SW 1271 (cell line): ENCODE results near the gene GPR157.

Experiments
- DNase-seq, 2 experiments: peaks; one replicate each; lab custom pipeline; 2025; lab: John Stamatoyannopoulos, UW

GPR157 gene

DNA sequence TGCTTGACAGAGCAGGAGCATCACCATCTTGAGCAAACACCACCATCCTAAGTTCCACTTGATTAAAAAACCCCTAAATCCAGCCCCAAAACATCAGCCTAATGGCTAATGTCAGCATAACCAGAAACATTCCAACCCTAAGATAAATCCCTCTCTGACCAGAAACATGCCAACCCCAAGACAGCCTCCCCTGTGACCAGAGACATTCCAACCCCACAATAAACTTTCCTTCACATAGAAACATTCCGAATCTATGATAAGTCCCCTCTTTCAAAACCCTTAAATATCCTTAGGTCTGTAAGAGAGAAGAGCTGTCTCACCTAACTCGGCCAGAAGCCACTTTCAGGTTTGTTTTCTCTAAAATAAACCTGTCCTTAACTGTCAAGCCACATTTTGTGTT, 42.1 kb downstream of the GPR157 start:
- no peak for DNase-seq

DNA sequence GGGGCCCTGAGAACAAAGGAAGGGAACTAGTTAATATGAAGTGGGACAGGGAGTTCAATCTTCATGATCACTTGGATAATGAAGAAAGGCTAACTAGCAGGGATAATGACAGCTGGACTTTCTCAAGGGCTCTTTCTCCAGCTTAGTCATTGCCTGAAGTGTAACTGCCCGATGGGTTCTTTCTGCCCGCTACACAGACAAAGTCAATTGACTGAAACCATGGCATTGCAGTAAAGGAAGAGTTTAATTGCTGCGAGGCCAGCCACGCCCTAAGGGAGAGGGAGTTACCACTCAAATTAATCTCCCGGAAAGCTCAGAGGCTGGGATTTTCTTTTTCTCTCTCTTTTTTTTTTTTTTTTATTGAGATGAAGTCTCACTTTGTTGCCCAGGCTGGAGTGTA, 42.9 kb downstream of the GPR157 start:
- DNase-seq, result no peak

GRCh38 chr1:9085306-9085940, 43.5 kb downstream of the GPR157 start:
- no peak for DNase-seq

- DNase-seq, result no peak
These were observed 44.0 kb downstream of the GPR157 start for GRCh38 chr1:9084906-9085305.

DNA sequence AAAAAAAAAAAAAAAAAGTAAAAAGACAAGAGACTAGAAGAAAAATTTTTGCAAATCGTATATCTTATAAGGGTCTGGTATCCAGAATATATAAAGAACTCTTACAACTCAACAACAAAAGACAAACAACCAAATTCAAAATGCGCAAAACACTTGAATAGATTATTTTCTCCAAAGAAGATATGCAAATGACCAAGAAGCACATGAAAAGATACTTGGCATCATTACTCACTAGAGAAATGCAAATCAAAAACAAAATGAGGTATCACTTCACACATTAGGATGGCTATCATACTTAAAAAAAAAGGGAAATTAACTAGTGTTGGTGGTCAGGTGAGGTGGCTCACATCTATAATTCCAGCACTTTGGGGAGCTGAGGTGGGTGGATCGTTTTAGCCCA, 47.4 kb downstream of the GPR157 start:
- no peak for DNase-seq

DNA sequence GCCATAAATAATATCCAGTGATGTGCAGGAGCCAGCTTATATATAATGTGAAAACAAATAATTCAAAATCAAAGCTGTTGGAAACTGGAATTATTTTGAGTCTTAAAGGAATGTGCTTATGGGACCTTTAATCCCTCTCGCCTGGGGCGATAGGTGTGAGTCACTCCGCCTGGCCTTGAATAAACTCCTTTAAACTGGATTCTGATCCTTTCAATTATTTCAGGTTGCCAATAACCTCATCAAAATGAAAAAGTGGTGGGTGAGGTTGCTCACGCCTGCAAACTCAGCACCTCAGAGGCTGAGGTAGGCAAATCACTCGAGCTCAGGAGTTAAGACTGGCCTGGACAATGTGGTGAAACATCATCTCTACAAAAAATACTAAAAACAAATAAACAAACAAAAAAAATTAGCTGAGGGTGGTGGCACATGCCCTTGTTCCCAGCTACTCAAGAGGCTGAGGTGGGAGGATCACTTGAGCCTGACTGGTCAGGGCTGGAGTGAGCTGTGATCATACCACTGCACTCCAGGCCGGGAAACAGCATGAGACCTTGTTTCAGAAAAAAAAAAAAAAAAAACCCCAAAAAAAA, 48.1 kb downstream of the GPR157 start:
- no peak for DNase-seq

DNA sequence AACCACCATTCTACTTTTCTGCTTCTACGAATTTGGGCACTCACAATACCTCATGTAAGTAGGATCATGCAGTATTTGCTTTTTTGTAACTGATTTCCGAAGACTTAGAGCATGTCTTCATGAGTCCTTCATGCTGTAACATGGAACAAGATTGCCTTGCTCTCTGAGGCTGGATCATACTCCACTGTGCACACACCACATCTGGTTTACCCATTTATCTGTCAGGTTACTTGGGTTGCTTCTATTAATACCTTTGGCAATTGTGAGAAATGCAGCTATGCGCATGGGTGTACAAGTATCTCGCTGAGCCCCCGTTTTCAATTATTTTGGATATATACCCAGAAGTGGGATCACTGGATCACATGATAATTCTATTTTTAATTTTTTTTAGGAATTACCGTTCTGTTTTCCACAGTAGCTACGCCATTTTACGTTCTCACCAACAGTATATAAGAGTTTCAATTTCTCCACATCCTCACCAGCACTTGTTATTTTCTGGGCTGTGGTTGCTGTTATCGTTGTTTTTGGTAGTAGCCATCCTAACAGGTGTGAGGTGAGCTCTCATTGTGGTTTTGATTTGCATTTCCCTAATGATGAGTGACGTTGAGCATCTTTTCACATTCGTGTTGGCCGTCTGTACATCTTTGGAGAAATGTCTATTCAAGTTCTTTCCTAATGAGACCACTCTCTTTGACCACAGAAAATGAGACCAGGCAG, 48.8 kb downstream of the GPR157 start:
- DNase-seq, result no peak

DNA sequence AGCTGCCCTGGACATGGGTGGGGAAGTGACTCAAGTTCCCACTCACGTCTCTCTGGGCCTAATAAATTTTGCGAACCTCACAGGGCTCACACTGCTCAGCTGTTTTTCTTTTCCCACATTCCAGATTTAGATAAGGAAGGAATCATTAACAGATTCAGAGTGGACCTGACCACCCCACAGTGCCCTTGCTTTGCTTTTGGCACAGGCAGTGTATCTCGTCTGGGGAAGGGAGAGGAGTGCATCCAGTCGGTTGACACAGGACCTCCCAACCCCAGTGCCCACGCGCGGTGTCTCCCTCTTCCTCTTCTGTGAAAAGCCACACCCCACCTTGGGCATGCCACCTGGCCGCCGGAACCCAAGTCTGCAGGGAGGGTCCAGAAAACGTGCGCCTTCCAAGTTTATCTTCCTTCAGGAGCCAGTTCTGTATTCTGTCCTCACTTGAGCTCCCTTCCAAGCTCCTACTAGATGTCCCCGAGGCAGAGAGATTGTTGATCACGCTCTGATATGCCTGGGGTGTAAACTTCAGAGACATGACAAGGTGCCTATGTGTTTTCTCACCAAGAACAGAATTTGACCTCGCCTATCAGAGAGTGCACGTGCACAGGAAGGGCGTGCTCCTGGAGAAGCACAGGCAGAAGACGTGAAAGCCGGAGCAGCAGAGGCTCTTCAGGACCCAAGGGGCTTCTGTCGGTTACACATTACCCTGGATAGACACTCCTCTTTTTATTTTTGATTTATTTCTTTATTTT, 50.0 kb downstream of the GPR157 start:
- DNase-seq, result no peak

DNA sequence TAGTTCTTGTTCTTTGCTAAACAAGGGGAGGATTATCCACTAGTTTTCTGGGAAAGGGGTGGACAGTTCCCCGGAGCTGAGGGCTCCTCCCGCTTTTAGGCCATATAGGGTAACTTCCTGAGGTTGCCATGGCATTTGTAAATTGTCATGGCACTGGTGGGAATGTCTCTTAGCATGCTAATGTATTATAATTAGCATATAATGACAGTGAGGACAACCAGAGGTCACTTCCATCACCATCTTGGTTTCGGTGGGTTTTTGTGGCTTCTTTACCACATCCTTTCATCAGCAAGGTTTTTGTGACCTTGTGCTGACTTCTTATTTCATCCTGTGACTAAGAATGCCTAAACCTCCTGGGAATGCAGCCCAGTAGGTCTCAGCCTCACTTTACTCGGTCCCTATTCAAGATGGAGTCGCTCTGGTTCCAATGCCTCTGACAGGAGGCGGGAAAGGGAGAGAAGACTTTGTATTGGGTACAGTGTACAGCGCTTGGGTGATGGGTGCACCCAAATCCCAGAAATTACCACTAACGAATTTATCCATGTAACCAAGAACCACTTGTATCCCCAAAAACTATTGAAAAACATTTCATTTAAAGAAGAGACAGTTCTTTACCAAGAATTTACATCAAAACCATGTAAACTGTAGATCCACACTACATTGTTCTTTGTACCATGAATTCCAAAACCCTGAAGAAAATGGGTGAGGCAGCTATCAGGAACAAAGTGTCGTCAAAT, 50.7 kb downstream of the GPR157 start:
- peak in 1 of 2 experiments; percentile 6 for DNase-seq

GRCh38 chr1:9075022-9075421, 53.9 kb downstream of the GPR157 start:
- DNase-seq, result no peak

DNA sequence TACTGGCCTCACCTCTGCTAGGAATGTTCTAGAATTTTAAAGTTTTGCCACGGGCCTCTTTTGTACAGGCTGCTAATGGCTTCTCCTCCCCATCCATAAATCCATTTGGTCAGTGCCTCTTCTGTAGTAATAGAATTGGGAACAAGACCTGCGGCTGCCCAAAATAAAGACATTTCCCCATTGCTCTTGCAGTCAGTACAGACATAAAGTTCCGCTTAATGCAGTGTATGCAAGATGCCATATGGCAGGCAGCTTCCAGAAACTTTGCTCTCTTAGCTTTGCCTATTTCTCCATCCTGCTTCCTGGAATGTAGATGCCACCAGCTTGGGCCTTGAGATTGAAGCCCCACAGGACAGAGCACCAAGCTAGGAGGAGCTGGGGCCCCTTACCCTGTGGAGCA, 55.8 kb downstream of the GPR157 start:
- DNase-seq, result no peak

DNA sequence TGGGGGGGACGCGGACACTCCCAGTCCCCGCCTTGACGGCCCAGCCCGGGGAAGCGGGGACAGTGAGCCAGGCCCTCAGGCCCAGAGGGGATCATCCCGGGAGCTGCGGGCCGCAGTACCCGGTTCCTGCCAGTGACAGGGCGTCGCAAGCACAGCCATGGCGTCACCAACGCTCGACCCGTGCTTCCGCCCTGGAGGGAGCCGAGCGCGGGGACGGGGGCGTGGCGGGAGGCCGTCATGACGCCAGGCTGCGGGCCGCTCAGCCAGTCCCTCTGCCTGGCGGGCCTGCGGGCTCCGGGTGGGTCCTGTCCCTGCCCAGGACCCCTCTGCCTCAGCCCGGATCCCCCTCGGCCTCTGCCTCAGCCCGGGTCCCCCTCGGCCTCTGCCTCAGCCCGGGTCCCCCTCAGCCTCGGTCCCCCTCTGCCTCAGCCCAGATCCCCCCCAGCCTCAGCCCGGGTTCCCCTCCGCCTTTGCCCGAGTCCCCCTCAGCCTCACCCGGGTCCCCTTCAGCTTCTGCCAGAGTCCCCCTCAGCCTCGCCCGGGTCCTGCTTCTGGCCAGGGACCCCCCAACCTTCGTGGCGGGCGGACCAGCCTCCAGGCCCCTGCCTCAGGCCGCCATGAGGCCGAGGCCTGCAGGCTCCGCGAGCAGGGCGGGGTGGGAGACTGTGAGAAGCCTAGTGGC, 57.2 kb downstream of the GPR157 start:
- DNase-seq, result no peak

- DNase-seq, result no peak
These were observed 58.4 kb downstream of the GPR157 start for GRCh38 chr1:9070486-9070885.

DNA sequence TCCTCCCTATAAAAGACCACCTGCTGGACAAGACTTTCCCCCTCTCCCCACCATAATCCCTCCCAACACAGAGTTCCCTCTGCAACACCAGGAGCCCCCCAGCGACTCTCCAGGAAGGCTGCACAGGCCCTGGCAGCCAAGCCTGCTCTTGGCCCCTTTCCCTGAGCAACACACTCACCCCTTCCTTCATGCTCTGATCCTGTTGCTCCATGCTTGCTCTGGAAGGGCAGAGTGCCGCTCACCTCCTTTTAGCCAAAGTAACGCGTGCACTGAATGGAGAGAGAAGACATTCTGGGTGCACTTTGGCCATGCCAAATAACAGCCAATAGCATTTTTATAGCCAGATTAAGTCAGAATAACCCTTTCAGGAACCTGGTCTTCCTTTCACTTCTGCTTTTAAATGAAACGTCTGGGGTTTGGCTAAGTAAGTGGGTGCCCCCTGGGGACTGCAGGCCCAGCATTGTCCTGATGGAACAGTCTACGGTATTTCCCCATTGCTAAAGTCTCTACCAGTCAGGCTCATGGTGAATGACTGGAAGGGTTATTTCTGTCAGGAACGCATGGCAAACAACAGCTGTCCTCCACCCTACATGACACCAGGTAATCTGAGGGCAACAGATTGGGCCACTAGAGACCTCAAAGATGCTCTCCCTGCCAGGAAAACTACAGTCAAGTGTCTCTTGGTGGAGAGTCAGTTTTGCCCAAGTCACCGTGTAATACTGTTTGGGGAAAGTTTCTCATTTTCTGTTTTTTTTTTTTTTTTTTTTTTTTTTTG, 59.4 kb downstream of the GPR157 start, which contains the start of gene SLC2A5:
Gene SLC2A5, minus strand, starts transcription at position 310 of the 775 bp plus-strand sequence. Its CDS starts 99 bp downstream, at position 211.
- DNase-seq, result no peak

DNA sequence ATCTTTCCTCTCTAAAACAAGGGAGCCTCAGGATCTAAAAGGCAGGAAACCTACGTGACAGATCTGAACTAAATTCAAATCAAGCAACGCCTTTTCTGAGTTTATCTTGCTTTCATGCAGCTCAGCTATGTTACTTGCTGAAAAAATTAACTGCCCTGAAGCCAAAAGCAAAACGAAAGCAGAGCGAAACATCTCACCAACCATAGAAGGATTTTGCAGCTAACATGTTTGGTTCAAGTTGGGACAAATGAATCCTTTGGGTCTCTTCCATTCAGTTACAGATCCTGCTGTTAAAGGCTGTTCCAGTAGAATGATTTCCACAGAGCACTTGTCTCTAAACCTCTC, 59.9 kb downstream of the GPR157 start:
- DNase-seq, result no peak

GRCh38 chr1:9066945-9067807, 61.7 kb downstream of the GPR157 start:
- peak; percentile 11 to 40 for DNase-seq

GRCh38 chr1:9065213-9065751, 63.6 kb downstream of the GPR157 start:
- no peak for DNase-seq

GRCh38 chr1:9062846-9063245, 66.1 kb downstream of the GPR157 start:
- DNase-seq, result no peak

DNA sequence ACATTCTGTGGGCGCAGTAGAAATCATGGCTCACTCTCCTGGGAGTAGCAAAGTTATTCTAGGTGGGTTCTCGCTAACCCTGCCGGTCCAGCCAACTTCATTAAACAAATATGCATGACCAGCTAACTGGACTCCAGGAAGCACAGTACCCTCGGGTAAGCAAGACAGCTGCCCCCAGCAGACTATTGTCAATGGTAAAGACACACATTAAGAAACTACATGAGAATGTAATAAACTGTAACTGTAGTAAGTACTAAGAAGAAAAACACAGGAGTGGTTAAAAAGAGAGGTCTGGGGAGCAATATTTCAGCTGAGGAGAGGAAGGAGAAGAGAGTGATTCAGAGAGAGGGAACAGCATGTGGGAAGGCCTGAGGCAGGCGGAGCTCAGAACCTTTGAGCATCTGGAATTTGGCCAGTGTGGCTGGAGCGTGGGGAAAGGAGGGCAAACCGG, 66.9 kb downstream of the GPR157 start:
- no peak for DNase-seq
